CD4-positive, alpha-beta T cell treated with Interleukin-4 for 4 hours (primary cell): ENCODE data around the gene CCDC102A.
"Not testable (repeated sequence)": the region's sequence is repeated elsewhere in the genome, so short reads cannot be mapped to it uniquely, and the experiment has no call there.

ENCODE experiments used
- DNase-seq: peaks from one replicate; pipeline ENCODE4 v3.0.0-alpha.2; 2020

CCDC102A gene

DNA sequence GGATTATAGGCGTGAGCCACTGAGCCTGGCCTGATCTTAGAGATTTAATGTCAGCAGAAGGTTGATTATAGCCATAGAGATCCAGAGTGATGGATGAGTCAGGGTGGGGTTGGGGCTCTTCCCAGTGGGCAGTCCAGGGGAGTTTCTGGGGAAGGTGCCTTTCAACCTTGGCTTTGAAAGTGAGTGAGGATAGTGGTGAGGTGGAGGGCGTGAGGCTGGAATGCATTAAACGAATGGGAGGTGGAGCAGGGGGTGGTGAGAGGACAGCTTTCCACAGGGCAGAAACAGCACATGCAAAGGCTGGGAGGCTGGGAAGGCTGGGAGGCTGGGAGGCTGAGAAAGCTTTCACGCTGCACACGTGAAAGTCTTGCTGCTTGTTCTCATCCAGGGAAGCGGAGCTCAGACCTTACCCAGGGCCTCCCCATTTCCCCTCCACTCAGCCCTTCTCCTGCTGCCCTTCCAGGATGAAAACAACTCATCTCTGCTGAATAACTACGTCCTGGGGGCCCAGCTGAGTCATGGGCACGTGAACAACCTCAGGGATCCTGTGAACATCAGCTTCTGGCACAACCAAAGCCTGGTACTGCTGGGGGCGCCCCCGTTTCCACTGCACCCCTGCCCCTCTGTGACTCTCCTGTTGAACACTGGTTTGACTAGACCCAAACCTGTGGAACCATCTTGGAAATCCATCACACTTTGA is 28.4 kb upstream of the CCDC102A start:
- no peak for DNase-seq

DNA sequence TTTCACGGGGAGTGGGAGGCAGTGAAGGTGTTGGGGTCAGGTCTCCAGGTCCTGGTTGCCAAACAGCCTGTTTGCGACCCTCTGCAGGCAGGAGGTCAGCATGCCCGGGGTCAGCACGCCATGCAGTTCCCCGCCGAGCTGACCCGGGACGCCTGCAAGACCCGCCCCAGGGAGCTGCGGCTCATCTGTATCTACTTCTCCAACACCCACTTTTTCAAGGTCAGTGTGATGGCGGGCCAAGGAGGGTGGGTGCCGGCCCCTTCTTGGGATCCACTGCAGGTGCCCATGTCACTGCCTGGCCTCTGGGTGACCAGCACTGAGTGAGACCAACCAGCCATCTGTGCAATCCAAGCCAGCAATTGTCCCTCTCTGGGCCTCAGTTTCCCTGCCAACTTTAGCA is 27.4 kb upstream of the CCDC102A start:
- DNase-seq, result no peak

DNA sequence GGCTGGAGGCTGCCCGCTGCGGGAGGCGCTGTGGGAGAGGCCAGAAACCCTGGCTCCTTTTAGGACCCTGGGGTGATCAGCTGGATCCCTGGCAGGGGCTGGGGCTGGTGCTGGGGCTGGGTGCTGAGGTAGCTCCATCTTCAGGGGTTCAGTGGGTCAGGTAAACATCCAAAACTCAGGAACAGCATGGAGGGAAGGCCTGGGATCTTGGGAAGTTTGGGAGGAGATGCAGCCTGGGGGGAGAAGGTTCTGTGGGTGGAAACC is 27.0 kb upstream of the CCDC102A start:
- DNase-seq, result no peak

DNA sequence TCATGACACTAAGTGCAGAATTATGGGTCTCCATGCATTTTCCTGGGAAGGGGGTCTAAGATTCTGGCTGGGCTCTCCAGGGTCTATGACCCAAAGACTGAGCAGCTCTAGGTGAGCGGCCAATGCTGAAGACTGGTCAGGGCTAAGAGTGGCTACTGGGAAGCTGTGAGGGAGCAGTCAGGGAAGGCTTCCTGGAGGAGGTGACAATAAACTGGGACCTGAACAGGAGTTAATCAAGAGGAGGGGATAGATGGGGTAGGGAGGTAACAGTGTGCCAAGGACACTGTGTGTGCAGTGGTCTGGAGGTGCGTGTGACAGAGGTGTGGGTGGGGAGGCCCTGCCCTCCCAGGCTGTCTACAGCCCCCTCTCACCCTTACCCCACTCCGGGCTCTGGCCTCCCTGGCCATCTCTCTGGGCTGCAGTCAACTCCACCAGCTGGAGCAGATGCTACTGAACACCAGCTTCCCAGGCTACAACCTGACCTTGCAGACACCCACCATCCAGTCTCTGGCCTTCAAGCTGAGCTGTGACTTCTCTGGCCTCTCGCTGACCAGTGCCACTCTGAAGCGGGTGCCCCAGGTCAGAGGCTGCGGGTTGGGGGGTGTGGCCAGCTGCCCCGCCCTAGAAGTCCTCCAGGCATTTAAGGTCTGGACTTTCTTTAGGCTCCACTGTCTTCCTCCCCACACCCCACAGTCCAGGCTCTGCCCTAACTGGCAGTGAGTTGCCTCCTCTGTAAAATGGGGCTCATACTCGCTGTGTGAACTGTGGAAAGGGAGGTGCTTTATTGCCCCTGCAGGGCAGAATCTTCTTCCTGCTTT is 26.5 kb upstream of the CCDC102A start:
- no peak for DNase-seq

DNA sequence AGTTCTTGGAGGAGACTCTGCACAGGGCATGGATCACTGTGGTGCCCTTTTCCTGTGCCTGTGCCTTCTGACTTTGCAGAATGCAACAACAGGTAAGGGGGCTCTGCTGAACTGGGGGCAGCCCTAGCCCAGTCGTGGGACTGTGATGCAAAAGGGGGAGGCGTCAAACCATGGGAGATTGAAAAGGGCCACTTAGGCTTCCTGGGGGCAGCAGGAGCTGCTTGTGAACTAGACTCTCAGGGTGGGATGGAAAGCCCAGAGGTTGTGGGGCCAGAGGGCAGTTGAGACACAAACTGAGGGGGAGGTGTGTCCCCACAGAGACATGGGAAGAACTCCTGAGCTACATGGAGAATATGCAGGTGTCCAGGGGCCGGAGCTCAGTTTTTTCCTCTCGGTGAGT is 25.7 kb upstream of the CCDC102A start:
- no peak for DNase-seq

DNA sequence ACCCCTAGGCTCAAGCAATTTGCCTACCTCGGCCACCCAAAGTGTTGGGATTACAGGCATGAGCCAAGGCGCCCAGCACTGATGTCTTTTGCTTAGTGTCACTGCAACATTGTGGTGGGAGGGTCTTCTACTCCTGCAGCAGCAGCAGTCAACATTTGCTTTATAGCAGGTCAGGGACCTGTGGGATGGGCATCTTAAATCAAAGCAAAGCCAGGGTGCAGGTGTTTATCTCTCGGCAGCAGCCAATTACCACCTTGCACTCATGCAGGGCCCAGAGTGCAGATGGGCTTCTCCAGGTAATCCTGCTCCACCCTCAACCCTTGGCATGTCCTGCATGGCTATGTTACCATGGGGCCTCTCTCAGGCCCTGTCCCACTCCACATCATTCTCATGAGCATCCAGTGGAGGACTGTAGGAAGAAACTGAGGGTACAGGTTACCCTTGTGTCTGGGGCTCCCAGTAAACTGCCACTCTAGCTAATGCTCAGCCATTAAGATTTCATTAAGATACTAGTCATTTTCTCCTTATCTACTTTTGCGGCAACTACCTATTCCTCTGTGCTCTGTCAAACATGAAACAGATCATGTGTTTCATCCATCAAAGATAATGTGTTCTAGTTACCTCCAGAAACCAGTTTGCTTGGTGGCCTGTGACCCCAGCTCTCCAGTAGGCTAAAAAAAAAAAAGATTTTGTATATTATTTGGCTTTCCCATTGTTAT is 22.9 kb upstream of the CCDC102A start:
- DNase-seq, result no peak

DNA sequence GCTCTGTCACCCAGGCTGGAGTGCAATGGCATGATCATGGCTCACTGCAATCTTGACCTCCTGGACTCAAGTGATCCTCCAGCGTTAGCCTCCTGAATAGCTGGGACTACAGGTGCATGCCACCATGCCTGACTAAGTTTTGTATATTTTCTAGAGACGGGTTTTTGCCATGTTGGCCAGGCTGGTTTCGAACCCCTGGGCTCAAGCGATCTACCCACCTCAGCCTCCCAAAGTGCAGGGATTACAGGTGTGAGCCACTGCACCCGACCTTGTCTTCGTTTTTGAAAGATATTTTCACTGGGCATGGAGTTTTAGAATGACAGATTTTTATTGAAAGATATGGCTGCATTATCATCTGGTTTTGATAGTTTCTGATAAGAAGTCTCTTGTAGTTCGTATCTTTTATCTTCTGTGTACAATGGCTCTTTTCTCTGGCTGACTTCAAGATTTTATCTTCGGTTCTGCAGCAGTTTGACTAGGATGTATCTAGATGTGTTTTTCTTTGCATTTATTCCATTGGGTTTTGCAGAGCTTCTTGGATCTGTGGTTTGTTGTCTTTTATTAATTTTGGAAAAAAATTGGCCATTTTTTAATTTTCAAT is 20.7 kb upstream of the CCDC102A start:
- DNase-seq, result no peak

DNA sequence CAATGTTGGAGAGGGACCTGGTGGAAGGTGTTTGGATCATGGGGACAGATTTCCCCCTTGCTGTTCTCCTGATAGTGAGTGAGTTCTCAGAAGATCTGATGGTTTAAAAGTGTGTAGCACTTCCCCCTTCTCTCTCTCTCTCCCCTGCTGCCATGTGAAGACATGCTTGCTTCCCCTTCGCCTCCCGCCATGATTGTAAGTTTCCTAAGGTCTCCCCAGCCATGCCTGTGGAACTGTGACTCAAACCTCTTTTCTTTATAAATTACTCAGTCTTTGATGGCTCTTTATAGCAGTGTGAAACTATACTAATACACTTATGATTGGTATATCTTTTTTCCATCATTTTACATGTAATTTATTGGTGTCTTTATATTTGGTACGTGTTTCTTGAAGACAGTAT is 19.5 kb upstream of the CCDC102A start:
- no peak for DNase-seq

DNA sequence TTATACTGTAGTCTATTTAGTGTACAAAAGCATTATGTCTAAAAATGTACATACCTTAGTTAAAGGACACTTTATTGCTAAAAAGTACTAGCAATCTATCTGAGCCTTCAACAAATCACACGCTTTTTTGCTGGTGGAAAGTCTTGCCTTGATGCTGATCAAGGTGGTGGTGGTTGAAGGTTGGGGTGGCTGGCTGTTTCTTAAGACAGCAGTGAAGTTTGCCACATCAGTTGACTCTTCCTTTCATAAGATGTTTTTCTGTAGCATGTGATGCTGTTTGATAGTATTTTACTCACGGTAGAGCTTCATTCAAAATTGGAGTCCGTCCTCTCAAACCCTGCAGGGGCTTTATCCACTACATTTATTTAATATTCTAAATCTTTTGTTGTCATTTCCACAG is 14.7 kb upstream of the CCDC102A start:
- DNase-seq, result no peak

DNA sequence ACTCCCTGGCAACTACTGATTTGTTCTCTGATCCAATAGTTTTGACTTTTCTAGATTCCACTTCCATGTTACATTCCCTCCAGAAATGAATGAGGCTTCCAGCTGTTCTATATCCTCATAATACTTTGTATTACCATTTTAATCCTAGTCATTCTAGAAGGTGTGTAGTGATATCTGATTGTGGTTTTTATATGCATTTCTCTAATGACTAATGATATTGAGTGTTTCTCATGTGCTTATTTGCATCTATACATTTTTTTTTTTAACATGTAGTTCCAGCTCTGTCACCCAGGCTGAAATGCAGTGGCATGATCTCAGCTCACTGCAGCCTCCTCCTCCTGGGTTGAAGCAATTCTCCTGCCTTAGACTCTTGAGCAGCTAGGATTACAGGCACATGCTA is 13.4 kb upstream of the CCDC102A start:
- no peak for DNase-seq

DNA sequence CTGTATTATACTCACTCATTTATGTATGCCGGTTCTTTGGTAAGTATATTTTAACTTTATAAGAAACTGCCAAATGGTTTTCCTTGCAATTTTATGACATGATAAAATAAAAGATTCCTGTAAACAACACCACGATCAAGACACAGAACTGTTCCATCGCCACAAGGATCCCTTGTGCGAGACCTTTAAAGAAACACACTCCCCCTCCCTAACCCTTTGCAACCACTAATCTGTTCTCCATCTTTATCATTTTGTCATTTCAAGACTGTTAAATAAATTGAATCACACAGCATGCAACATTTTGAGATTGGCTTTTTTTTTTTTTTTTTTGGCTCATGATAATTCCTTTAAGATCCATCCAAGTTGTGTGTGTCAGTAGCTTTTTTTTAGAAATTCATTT is 12.0 kb upstream of the CCDC102A start:
- no peak for DNase-seq

DNA sequence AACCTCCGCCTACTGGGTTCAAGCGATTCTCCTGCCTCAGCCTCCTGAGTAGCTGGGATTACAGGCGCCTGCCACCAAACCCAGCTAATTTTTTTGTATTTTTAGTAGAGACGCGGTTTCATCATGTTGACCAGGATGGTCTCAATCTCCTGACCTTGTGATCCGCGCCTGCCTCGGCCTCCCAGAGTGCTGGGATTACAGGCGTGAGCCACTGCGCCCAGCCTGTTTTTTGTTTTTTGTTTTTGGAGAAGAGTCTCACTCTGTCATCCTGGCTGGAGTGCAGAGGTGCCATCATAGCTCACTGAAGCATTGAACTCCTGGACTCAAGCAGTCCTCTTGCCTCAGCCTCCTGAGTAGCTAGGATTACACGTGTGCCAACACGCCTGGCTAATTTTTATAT is 11.2 kb upstream of the CCDC102A start:
- DNase-seq, result not testable (repeated sequence)

DNA sequence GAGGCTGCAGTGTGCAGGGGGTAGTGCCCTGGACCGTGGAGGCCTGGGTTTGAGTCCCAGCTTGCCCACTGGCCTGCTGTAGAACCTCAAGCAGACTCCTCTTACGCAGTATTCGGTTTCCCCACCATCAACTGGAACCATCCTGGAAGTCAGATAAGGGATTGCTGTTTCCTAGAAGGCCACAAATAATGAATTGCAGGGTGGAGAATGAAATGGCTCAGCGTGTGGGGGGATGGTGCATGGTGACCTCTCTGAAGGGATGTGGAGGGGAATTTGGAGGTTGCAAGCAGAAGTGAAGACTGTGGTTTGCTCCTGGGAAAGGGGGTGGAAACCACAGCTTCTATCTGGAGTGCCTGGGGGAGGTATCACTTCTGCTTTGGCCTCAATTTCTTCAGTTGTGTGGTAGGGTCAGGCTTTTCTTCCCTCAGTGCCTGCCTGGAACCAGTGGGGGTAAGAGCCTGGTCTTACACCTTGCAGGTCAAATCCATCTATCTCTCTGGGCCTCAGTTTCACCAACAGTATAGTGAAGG is 7.8 kb upstream of the CCDC102A start:
- DNase-seq, result no peak

DNA sequence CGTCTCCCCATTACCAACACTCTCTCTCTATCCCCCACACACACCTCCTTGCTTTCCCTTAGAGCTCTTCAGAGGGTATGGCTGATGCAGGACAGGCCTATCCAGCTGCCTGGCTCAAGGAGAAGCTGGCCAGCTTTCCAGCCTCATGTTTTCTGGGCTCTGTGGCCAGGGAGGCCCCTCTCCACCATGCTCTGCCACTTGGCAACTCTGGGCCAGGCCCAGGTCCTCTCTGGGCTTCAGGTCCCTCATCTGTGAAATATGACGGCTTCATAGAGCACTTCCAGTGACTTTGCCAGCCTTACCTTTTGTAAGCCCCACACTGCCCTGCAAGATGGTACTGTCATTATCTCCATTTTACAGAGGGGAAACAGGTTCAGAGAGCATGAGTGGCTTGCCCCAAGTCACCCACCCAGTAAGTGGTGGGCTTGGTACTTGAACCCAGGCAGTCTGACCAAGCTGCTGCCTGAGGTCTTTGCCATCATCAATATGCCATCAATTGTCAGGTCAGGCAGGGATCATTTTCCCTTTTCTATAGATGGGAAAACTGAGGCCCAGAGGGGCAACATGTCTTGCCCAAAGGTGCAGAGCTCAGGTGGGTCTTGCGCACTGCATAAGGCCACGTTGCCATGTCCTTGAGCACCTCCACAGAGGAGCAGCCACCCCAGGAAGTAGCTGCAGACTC is 5.5 kb upstream of the CCDC102A start:
- DNase-seq, result no peak

DNA sequence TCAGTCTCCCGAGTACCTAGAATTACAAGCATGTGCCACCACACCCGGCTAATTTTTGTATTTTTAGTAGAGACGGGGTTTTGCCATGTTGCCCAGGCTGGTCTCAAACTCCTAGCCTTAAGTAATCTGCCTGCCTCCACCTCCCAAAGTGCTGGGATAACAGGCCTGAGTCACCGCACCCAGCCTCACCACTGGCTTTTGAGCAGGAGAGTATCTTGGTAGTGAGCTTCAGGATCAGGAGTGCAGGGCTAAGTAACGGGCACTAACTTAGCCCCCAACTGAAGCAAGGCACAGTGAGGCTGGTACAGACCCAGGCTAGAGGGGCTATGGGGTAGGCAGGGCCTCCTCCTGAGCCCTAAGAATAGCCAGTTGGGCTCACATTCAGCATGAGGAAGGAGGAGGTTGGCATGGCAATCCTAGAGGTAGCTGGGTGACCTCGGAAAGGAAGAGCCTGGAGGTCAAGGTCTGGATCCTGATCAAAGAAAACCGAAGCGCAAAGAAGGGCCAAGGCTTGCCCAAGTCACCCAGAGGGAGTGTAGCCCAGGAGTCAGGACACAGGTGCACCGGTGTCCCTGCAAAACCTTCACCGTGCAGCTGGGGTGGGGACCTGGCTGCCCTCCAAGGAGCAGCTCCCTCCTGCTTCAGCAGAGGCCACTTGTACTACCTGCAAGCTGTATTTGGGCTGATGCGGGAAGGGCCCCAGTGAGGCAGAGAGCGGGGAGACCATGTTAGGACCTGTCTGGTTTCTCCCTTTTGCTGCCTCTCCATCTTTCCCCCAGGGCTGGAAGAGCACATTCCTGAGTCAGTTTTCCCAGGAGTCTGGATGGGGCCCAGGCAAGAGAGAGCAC is 4.8 kb upstream of the CCDC102A start:
- DNase-seq, result no peak

DNA sequence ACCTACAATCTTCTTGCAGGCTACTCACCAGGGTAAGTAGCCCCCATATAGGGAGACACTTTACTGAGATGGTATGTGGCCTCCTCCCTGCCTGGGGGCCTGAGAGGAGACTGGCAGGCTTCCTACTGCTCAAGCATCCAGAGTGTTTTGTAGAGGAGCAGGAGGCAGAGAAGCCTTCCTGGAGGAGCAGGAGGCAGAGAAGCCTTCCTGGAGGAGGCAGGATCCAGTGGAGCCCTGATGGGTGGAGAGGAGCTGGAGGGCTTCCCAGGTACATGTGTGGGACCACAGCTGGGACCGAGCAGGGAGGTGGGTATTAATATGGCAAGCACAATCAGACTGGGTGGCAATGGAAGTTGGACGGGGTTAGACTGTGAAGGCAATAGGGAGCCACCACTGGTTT is 4.0 kb upstream of the CCDC102A start:
- no peak for DNase-seq

DNA sequence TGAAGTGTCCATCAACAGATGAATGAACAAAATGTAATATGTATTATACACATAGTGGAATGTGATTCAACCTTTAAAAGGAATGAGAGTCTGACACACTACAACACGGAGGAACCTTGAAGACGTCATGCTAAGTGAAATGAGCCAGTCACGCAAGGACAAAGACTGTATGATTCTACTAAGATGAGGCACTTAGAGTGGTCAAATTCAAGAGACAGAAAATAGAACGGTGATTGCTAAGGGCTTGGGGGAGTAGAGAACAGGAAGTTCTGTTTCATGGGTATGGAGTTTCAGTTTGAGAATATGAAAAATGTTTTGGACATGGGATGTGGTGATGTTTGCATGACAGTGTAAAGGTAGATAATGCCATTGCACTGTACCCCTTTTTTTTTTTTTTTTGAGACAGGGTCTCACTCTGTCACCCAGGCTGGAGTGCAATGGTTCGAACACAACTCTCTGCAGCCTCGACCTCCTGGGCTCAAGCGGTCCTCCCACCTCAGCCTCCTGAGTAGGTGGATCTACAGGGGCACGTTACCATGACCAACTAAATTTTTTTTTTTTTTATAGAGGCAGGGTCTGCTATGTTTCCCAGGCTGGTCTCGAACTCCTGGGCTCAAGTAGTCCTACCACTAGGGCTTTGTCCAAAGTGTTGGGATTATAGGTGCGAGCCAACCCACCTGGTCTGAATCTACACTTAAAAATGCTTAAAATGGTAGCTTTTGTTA is 2.9 kb upstream of the CCDC102A start:
- no peak for DNase-seq

DNA sequence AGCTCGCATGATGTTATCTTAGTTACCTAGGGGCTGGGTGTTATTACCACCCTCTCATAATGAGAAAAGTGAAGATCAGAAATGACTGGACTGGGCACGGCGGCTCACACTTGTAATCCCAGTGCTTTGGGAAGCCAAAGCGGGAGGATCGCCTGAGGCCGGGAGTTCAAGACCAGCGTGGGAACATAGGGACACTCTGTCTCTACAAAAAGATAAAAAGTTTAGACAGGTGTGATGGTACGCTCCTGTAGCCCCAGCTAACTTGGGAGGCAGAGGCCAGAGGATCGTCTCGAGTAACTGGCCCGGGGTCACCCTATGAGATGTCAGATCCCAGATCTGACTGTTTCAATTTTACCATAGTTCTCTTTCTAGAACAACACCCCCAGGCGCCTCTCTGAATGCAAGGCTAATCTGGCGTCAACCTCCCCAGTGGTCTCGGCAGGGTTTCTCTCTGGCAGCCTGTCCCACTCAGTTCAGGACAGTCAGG is 1.9 kb upstream of the CCDC102A start:
- DNase-seq, result no peak

DNA sequence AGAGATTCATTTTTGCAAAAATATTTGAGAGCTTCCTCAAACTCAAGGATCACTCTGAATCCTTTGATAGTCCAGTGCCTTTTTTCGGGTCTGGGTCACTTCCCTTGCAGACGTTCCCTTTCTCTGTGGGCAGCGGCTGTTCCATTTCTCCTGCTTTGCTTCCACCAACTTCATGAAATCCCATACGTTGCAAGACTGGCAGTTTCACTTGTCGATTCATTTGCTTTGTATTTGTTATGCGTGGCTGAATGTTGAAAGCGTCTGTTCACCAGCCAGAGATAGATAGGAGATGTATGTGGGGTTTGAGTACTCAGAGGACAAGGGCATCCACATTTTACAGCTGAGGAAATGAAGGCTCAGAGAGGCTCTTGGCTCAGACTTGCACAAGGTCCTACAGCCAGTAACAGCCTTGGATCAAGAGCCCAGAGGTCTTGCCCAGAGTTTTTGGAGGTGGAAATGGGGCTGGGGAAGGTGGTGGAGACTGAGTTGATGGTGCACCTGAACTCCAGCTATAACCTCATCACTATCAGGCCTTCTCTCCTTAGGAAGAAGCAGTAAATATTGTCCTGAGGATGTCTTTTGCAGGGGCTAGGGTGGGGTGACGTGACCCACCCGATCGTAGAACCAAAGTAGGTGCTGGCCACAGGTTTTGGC is 1.3 kb upstream of the CCDC102A start:
- DNase-seq, result no peak

DNA sequence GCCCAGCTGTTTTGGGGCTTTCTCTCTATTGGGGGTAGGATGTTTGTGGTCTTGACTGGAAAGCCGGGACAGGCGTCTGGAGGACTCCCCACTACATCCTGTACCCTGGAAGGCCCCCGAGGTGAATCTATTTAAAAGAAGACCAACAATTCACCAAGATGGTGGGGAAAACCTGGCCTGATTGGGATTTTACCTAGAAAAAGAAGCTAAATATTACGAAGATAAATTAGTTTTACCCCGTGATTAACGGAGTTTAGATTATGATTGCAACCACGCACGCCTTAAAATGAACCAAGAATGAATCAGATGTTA is 779 bp upstream of the CCDC102A start:
- DNase-seq, result no peak
